ENCODE results near the gene SPOUT1.

SPOUT1 gene

DNA sequence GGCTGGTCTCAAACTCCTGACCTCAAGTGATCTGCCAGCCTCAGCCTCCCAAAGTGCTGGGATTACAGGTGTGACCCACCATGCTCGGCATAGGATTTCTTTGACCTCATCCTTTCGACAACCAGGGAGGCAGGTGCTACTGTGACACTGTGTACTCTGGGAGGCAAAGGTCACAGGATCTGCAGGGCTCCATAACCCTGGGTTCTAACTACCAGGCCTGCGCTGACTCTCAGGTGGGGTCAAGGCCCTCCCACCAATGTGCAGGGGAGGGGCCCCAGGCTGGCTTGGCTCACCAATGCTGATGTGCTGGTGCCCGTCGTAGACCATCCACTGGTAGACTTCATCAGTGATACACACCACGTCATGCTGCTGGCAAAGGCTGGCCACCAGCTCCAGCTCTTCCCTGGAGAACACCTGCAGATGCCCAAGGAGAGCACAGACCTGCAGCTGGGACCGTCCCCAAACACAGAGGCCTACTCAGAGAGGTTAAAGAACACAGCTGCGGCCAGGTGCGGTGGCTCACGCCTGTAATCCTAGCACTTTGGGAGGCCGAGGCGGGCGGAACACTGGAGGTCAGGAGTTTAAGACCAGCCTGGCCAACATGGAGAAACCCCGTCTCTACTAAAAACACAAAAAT, 7.0 kb upstream of the SPOUT1 start:
- no peaks in the 10 kb centered on the region for H3K27me3 ChIP-seq (replicated peaks; ENCODE audit: control insufficient read depth, insufficient read depth, low read length)
- no peak for DNase-seq (ENCODE audit: extremely low read depth, insufficient read length)
- H3K4me3 ChIP-seq (replicated peaks; ENCODE audit: low read depth, low read length), result no peak overlapping the region
- TF ChIP-seq, protein P1, sequence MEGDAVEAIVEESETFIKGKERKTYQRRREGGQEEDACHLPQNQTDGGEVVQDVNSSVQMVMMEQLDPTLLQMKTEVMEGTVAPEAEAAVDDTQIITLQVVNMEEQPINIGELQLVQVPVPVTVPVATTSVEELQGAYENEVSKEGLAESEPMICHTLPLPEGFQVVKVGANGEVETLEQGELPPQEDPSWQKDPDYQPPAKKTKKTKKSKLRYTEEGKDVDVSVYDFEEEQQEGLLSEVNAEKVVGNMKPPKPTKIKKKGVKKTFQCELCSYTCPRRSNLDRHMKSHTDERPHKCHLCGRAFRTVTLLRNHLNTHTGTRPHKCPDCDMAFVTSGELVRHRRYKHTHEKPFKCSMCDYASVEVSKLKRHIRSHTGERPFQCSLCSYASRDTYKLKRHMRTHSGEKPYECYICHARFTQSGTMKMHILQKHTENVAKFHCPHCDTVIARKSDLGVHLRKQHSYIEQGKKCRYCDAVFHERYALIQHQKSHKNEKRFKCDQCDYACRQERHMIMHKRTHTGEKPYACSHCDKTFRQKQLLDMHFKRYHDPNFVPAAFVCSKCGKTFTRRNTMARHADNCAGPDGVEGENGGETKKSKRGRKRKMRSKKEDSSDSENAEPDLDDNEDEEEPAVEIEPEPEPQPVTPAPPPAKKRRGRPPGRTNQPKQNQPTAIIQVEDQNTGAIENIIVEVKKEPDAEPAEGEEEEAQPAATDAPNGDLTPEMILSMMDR (IDR thresholded peaks at IDR 0.05; ENCODE audit: insufficient read depth, low read length, poor library complexity, severe bottlenecking), result no peak
- peaks cover 1% of the 10 kb centered on the region for H3K36me3 ChIP-seq (ENCODE audit: control insufficient read depth, insufficient read depth, low read length)

DNA sequence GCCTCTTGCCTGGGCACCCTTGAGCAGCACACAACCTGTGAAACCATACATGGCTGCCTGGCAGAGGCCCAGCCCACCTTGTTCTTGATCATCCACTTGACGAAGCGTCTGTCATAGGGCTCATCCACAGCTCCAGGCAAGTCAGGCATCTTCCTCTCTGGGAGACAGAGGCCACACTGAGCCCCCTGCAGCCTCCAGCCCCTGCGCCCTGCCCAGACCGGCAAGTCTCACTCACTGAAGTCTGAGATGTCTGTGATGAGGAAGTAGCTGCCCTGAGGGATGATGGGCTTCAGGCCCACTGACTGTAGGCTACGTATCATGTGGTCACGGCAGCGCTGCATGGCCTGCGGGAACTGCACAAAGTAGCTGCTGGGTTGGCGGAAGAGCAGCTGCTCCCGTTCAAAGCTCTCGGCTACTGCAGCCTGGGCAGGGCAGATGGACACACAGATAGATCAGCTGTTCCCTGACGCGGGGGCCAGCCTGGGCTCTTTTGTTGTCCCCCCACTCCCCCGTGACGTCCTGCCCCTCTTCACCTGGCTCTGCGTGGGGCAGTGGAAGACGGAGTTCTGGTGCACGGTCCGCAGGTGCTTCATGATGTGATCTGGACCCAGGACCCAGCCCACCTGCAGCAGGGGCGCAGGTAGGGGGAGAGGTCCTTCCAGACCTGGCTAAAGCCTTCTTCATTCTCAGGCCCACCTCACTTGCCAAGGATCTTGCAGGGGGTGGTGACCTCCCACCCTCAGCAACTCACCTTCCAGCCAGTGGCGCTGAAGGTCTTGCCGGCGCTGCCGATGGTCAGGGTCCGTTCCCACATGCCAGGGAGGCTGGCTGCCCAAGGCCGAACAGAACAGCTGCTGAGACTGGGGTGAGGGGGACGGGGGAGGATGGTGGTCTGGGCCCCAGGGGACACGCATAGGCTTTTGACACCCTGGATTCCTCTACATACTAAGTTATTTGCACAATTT, 5.9 kb upstream of the SPOUT1 start:
- H3K27me3 ChIP-seq (replicated peaks; ENCODE audit: control insufficient read depth, insufficient read depth, low read length), result no peaks in the 10 kb centered on the region
- DNase-seq (ENCODE audit: extremely low read depth, insufficient read length), result no peak
- H3K4me3 ChIP-seq (replicated peaks; ENCODE audit: low read depth, low read length), result no peak overlapping the region
- TF ChIP-seq, protein P1 (IDR thresholded peaks at IDR 0.05; ENCODE audit: insufficient read depth, low read length, poor library complexity, severe bottlenecking), result no peak
- peaks cover 1% of the 10 kb centered on the region for H3K36me3 ChIP-seq (ENCODE audit: control insufficient read depth, insufficient read depth, low read length)

DNA sequence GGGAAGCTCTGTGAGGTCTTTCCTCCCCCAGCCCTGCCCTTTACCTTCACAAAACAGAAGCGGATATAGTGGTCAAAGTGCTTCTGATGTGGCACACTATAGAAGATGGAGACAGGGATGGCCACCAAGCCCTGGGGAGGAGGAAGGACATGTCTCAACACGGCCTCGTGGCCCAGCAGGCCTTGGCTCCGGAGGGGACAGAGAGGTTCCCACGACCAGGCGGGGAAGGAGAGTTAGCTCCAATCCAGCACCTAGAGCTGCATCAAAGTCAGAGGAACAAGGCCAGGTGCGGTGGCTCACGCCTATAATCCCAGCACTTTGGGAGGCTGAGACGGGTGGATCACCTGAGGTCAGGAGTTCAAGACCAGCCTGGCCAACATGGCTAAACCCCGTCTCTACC, 4.1 kb upstream of the SPOUT1 start:
- peaks cover 1% of the 10 kb centered on the region for H3K36me3 ChIP-seq (ENCODE audit: control insufficient read depth, insufficient read depth, low read length)
- no peak for DNase-seq (ENCODE audit: extremely low read depth, insufficient read length)
- TF ChIP-seq, protein P1 (IDR thresholded peaks at IDR 0.05; ENCODE audit: insufficient read depth, low read length, poor library complexity, severe bottlenecking), result no peak
- no peaks in the 10 kb centered on the region for H3K27me3 ChIP-seq (replicated peaks; ENCODE audit: control insufficient read depth, insufficient read depth, low read length)
- no peak overlapping the region for H3K4me3 ChIP-seq (replicated peaks; ENCODE audit: low read depth, low read length)

DNA sequence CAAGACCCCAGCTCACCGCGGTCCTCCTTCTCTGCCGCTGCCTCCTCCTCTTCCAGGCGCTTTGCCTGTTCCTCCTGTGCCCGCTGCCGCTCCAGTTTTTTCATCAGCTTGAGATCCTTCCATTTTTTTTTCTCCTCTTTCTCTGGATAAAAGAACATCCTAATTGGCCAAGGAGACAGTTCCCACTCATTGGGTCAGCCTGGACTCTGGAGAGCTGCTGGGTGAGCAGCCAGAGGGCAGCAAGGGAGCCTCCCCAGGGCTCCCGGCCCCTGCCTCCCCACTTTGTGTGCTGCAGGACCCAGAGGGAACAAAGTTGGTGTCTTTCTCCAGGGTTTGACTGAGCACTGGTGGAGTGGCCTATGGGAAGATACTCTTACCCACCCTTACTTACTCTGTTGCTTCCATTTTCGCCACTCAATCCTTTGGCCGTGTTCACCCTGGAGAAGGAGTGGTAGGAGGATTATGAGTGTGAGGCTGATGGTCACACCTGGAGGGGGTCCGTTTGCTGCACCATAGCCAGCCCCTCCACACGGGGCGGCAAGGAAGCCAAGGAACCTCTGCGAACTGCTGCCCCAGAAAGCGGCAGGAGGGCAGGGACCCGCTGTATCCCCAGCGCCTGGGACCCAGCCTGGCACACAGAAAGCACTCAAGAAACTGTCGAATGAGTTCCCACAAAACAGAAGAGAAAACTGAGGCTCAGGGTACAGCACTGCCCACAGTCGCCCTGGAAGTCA, 708 bp downstream of the SPOUT1 start:
- DNase-seq (ENCODE audit: extremely low read depth, insufficient read length), result no peak
- TF ChIP-seq, protein P1 (IDR thresholded peaks at IDR 0.05; ENCODE audit: insufficient read depth, low read length, poor library complexity, severe bottlenecking), result no peak
- H3K4me3 ChIP-seq (replicated peaks; ENCODE audit: low read depth, low read length), result peak overlapping the region; percentile 80
- H3K27me3 ChIP-seq (replicated peaks; ENCODE audit: control insufficient read depth, insufficient read depth, low read length), result no peaks in the 10 kb centered on the region
- peaks cover 20% of the 10 kb centered on the region for H3K36me3 ChIP-seq (ENCODE audit: control insufficient read depth, insufficient read depth, low read length)

DNA sequence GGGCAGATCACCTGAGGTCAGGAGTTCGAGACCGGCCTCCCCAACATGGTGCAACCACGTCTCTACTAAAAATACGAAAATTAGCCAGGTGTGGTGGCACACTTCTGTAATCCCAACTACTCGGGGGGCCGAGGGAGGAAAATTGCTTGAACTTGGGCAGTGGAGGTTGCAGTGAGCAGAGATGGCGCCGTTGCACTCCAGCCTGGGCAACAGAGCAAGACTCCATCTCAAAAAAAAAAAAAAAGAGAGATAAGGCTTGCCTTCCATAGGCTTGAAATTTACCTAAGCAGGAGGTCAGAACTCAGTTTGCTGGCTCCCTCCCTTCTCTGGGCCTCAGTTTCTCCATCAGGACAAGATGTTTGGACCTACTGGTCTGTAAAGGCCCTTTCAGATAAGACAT, 1.3 kb downstream of the SPOUT1 start:
- DNase-seq (ENCODE audit: extremely low read depth, insufficient read length), result no peak
- H3K36me3 ChIP-seq (ENCODE audit: control insufficient read depth, insufficient read depth, low read length), result peaks cover 24% of the 10 kb centered on the region
- peak overlapping the region; percentile 80 for H3K4me3 ChIP-seq (replicated peaks; ENCODE audit: low read depth, low read length)
- TF ChIP-seq, protein P1 (IDR thresholded peaks at IDR 0.05; ENCODE audit: insufficient read depth, low read length, poor library complexity, severe bottlenecking), result no peak
- H3K27me3 ChIP-seq (replicated peaks; ENCODE audit: control insufficient read depth, insufficient read depth, low read length), result no peaks in the 10 kb centered on the region

All from GM06990 (cell line).